NT2/D1 (cell line): ENCODE results near the gene GALNT7.

Source experiments
- DNase-seq: peaks from one replicate; pipeline ENCODE4 v3.0.0-alpha.2; 2011; ENCODE audit warnings: low read depth, low spot score
- H3K27me3 ChIP-seq: 2 replicates; pipeline ENCODE4 v1.6.0; 2011; ENCODE audit warnings: mild to moderate bottlenecking; ENCODE audit not compliant: insufficient read length, insufficient read depth
- H3K36me3 ChIP-seq: 2 replicates; pipeline ENCODE4 v1.6.1; 2011; ENCODE audit warnings: mild to moderate bottlenecking, low read length, mixed read lengths; ENCODE audit not compliant: insufficient read depth, insufficient read length
- H3K4me1 ChIP-seq: 2 replicates; pipeline ENCODE4 v1.5.1; 2011; ENCODE audit not compliant: insufficient read depth, insufficient read length
- H3K4me3 ChIP-seq: 2 replicates; pipeline ENCODE4 v1.5.1; 2011; ENCODE audit warnings: low read depth; ENCODE audit not compliant: insufficient read length
- H3K9ac ChIP-seq: 2 replicates; pipeline ENCODE4 v1.6.0; 2011; ENCODE audit warnings: low read depth; ENCODE audit not compliant: insufficient read length
- H3K9me3 ChIP-seq: 2 replicates; pipeline ENCODE4 v1.5.1; 2011; ENCODE audit warnings: mild to moderate bottlenecking, low read length; ENCODE audit not compliant: insufficient read depth
- SUZ12 ChIP-seq: IDR thresholded peaks from 2 replicates; pipeline ENCODE4 v1.6.1; 2011; ENCODE audit not compliant: insufficient read length, insufficient read depth; ENCODE audit errors: extremely low read depth
- YY1 ChIP-seq: IDR thresholded peaks from 2 replicates; pipeline ENCODE4 v1.6.1; 2011; ENCODE audit not compliant: insufficient read length, insufficient read depth
- ZNF274 ChIP-seq: IDR thresholded peaks from 2 replicates; pipeline ENCODE4 v1.6.1; 2011; ENCODE audit warnings: mild to moderate bottlenecking, low read depth, low read length

The GALNT7 gene

DNA sequence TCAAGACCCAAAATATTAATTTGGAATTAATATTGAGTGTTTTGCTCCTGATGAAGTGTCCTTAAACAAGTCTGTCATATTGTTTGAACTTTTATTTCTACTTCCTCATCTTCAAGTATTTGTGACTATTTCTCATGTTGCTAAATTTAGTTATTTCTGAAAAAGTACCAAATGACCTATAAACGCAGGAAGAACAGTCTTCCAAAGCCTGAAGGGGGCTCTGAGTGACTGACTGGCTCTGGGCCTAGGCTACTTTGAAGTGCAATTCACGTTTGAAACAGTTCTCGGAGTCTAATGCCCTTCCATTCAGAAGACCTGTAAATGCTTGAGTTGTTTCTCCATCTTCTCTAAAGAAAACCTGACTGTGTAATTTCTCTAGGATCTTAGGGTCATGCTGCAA, 26.5 kb downstream of the GALNT7 start:
- no peaks in the 10 kb centered on the region for H3K36me3 ChIP-seq
- no peak overlapping the region for H3K9ac ChIP-seq
- H3K4me1 ChIP-seq, result no peaks in the 10 kb centered on the region
- H3K9me3 ChIP-seq, result no peaks in the 10 kb centered on the region
- TF ChIP-seq SUZ12 (no peak), YY1 (no peak), ZNF274 (no peak)
- H3K4me3 ChIP-seq, result no peak overlapping the region
- no peak for DNase-seq
- no peaks in the 10 kb centered on the region for H3K27me3 ChIP-seq

GRCh38 chr4:173199553-173199952, 30.9 kb downstream of the GALNT7 start:
- Histone ChIP-seq H3K4me1 (no peaks in the 10 kb centered on the region), H3K4me3 (no peak overlapping the region), H3K27me3 (no peaks in the 10 kb centered on the region), H3K9ac (no peak overlapping the region), H3K36me3 (no peaks in the 10 kb centered on the region), H3K9me3 (no peaks in the 10 kb centered on the region)
- TF ChIP-seq SUZ12 (no peak), YY1 (no peak), ZNF274 (no peak)
- no peak for DNase-seq

DNA sequence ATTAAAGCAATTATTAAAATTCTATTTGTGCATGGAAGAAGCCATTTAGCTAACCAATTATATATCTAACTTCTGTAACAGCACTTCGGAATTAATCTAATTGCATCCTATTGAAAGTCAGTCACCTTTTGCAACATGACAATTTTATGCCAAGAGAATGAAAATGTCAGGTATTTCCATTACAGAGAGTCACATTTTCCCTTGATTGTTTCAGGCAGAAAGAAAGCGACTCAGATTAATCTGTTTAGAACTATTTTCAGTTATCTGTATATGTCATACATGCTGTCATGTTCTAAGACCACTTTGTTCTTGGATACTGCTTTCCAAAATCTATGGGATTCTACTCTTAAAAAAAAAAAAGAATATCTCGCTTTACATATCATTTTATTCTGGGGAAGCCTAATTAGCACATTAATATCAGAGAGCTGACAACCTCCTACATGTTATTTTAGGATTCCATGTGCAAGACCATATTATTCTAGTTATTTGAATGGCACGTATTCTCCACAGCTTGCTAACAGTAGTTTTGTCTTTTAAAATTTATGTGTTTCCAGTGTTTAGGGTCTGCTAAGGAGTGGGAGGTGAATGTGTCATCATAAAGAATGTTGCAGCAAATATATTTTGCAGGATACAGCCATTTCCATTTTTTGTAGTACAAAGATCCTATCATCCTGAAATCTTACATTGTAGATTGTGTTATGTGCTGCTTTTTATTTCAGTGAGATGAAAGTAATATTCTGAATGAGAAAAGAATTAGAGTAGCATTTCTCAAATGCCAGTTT, 31.7 kb downstream of the GALNT7 start:
- no peak for DNase-seq
- Histone ChIP-seq H3K9ac (no peak overlapping the region), H3K4me1 (no peaks in the 10 kb centered on the region), H3K4me3 (no peak overlapping the region), H3K27me3 (no peaks in the 10 kb centered on the region), H3K9me3 (no peaks in the 10 kb centered on the region), H3K36me3 (peaks cover 5% of the 10 kb centered on the region)
- no peak for TF ChIP-seq SUZ12

DNA sequence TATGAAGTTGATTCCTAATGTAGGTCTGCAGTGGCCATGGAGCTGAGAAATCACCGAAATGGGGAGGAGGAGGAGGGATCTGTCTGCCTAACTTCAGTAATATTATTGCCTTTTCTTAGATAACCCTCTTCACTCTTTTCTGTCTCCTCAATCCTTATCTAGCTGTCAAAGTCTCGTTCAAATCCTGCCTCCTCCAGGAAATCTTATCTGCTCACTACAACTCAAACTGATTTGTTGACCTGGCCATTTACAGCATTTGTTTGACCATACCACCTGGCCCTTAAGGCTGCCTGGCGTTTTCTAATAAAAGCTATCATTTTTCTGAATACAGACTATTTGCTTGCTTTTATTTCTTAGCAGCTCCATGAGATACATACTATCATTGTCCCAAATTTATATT, 33.8 kb downstream of the GALNT7 start:
- Histone ChIP-seq H3K4me1 (no peaks in the 10 kb centered on the region), H3K9ac (no peak overlapping the region), H3K27me3 (no peaks in the 10 kb centered on the region), H3K36me3 (peaks cover 8% of the 10 kb centered on the region), H3K4me3 (no peak overlapping the region), H3K9me3 (no peaks in the 10 kb centered on the region)
- DNase-seq, result no peak
- TF ChIP-seq ZNF274, result no peak
- TF ChIP-seq YY1, result no peak
- no peak for TF ChIP-seq SUZ12

DNA sequence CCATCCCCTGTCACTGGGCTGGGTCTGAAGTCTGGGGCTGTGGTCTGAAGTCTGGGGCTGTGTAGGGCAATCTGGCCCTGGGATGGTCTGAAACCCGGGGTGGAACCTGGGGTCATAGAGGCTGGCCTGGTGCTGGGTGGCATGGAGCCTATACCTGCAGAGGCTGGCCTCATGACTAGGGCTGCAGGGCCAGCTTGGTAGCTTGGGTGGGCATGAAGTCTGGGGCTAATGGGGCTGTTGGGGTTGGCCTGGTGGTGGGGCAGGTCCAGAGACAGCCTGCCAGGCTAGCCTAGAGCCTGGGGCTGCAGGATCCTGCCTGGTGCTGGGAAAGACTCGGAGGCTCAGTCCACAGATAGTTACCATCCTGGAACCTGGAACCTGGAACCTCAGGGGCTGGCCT, 37.0 kb downstream of the GALNT7 start:
- Histone ChIP-seq H3K36me3 (peaks cover 8% of the 10 kb centered on the region), H3K27me3 (no peaks in the 10 kb centered on the region), H3K4me1 (no peaks in the 10 kb centered on the region), H3K9me3 (no peaks in the 10 kb centered on the region), H3K4me3 (no peak overlapping the region), H3K9ac (no peak overlapping the region)
- TF ChIP-seq ZNF274 (no peak), SUZ12 (no peak), YY1 (no peak)
- no peak for DNase-seq

- H3K4me3 ChIP-seq, result no peak overlapping the region
- no peaks in the 10 kb centered on the region for H3K4me1 ChIP-seq
- DNase-seq, result no peak
- peaks cover 8% of the 10 kb centered on the region for H3K36me3 ChIP-seq
- H3K27me3 ChIP-seq, result no peaks in the 10 kb centered on the region
- no peak overlapping the region for H3K9ac ChIP-seq
- no peak for TF ChIP-seq SUZ12
- no peaks in the 10 kb centered on the region for H3K9me3 ChIP-seq
Observed at GRCh38 chr4:173208420-173208819, 39.8 kb downstream of the GALNT7 start.

GRCh38 chr4:173211222-173211621, 42.6 kb downstream of the GALNT7 start:
- TF ChIP-seq YY1, result no peak
- no peak for TF ChIP-seq SUZ12
- H3K9me3 ChIP-seq, result no peaks in the 10 kb centered on the region
- no peak for DNase-seq
- H3K4me3 ChIP-seq, result no peak overlapping the region
- H3K27me3 ChIP-seq, result no peaks in the 10 kb centered on the region
- no peaks in the 10 kb centered on the region for H3K4me1 ChIP-seq
- H3K36me3 ChIP-seq, result no peaks in the 10 kb centered on the region
- no peak overlapping the region for H3K9ac ChIP-seq

DNA sequence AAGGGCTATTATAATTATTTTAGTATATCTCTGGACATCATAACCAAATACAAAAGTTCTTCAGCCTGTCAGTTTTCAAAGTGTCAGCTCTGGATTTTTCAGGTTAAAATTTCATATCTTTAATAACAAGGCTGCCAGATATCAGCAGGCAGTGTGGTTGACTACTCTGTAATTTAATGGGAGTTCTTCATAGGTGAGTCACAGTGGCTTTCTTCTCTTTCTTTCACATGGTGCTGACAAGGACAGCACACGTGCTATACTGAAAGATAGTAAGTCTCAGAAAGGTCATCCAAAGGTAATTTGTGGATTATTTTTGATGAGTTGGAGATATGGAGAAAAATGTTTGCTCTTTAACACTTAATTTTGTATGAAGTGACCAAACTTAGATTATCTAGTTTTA, 43.2 kb downstream of the GALNT7 start:
- H3K36me3 ChIP-seq, result no peaks in the 10 kb centered on the region
- no peak for DNase-seq
- H3K9me3 ChIP-seq, result no peaks in the 10 kb centered on the region
- H3K4me3 ChIP-seq, result no peak overlapping the region
- H3K27me3 ChIP-seq, result no peaks in the 10 kb centered on the region
- no peaks in the 10 kb centered on the region for H3K4me1 ChIP-seq
- TF ChIP-seq SUZ12, result no peak
- no peak for TF ChIP-seq ZNF274
- TF ChIP-seq YY1, result no peak
- H3K9ac ChIP-seq, result no peak overlapping the region
